H1 (cell line): ENCODE results near the gene PIWIL1. TPM values are rescaled to one million over a fixed set of nuclear protein-coding genes. Genes with fewer than 3 reads are reported as not detected.

Experiments
- CTCF ChIA-PET: fragments of 300-600 bp; sonication (Branson Sonifier 250); formaldehyde crosslinking; loops from one replicate; lab custom pipeline; 2021; ENCODE audit not compliant: partially characterized antibody; lab: Charles Lee
- POLR2A ChIA-PET: fragments of 300-600 bp; sonication (Branson Sonifier 250); formaldehyde crosslinking; loops from one replicate; lab custom pipeline; 2021; ENCODE audit warnings: inconsistent platforms; ENCODE audit not compliant: partially characterized antibody; lab: Charles Lee
- DNase-seq, 2 experiments: peaks; one replicate each; pipeline versions ENCODE4 v3.0.0 to v3.0.0-alpha.2; 2010 to 2022; ENCODE audit warnings: low spot score in 2 of 2, low read depth in 1 of 2, mixed read lengths in 1 of 2
- FAIRE-seq: peaks from 2 replicates; lab custom pipeline; 2011; peaks lifted over from hg19 to GRCh38; lab: Jason Lieb, UNC
- H2AFZ ChIP-seq: 2 replicates; pipeline ENCODE4 v1.8.1; 2012; ENCODE audit warnings: low read length, inconsistent platforms
- H2AK5ac ChIP-seq: 2 replicates; pipeline ENCODE4 v1.6.1; 2013; ENCODE audit warnings: low read depth, low read length
- H2BK120ac ChIP-seq: replicated peaks from 2 replicates; pipeline ENCODE3; 2013; ENCODE audit warnings: low read depth, low read length, inconsistent platforms
- H2BK12ac ChIP-seq: 2 replicates; pipeline ENCODE4 v1.6.1; 2013; ENCODE audit warnings: low read depth, low read length
- H2BK15ac ChIP-seq: 2 replicates; pipeline ENCODE4 v1.6.1; 2013; ENCODE audit warnings: low read length
- H2BK20ac ChIP-seq: 2 replicates; pipeline ENCODE4 v1.6.1; 2013; ENCODE audit warnings: low read length
- H2BK5ac ChIP-seq: 2 replicates; pipeline ENCODE4 v1.6.1; 2013; ENCODE audit warnings: low read depth, low read length
- H3K14ac ChIP-seq: 2 replicates; pipeline ENCODE4 v1.6.1; 2013; ENCODE audit warnings: inconsistent platforms; ENCODE audit not compliant: insufficient read length
- H3K18ac ChIP-seq: 2 replicates; pipeline ENCODE4 v1.6.1; 2013; ENCODE audit warnings: low read length; ENCODE audit errors: extremely low read depth
- H3K23ac ChIP-seq: 2 replicates; pipeline ENCODE4 v1.6.1; 2013; ENCODE audit warnings: inconsistent platforms; ENCODE audit not compliant: insufficient read length
- H3K23me2 ChIP-seq: 2 replicates; pipeline ENCODE4 v1.6.1; 2013; ENCODE audit warnings: low read depth, low read length
- H3K27ac ChIP-seq: 2 replicates; pipeline ENCODE4 v1.6.1; 2011; ENCODE audit warnings: low read depth, low read length, inconsistent platforms
- H3K27me3 ChIP-seq, 4 experiments: replicated peaks in 1 of 4; 1 replicate in 1 of 4; 2 replicates in 3 of 4; pipeline versions ENCODE4 v1.6.1 to v1.8.1; 2011 to 2013; ENCODE audit warnings: low read length in 3 of 4, mild to moderate bottlenecking in 3 of 4, inconsistent platforms in 2 of 4, mixed read lengths in 2 of 4, moderate library complexity in 1 of 4; ENCODE audit not compliant: control insufficient read depth in 3 of 4, insufficient read depth in 3 of 4; ENCODE audit errors: extremely low read depth in 1 of 4
- H3K36me3 ChIP-seq, 4 experiments: 2 replicates each; pipeline versions ENCODE4 v1.6.1 to v1.8.1; 2011 to 2013; ENCODE audit warnings: mild to moderate bottlenecking in 4 of 4, low read length in 3 of 4, moderate library complexity in 2 of 4, control low read depth in 1 of 4, inconsistent platforms in 1 of 4; ENCODE audit not compliant: insufficient read depth in 4 of 4, control insufficient read depth in 2 of 4
- H3K4ac ChIP-seq: replicated peaks from 2 replicates; pipeline ENCODE3; 2013; ENCODE audit warnings: low read length, low read depth, mixed read lengths, inconsistent platforms; ENCODE audit not compliant: insufficient read length
- H3K4me1 ChIP-seq, 4 experiments: replicated peaks in 1 of 4; 1 replicate in 1 of 4; 2 replicates in 3 of 4; pipeline versions ENCODE4 v1.6.1 to v1.8.1; 2011 to 2013; ENCODE audit warnings: low read length in 3 of 4, inconsistent platforms in 2 of 4, mixed read lengths in 1 of 4; ENCODE audit not compliant: insufficient read depth in 4 of 4, control insufficient read depth in 3 of 4
- H3K4me2 ChIP-seq, 2 experiments: 2 replicates each; pipeline versions ENCODE4 v1.6.1 to v1.8.1; 2011 to 2013; ENCODE audit warnings: low read depth in 2 of 2, low read length in 2 of 2, control low read depth in 1 of 2, inconsistent platforms in 1 of 2, mild to moderate bottlenecking in 1 of 2; ENCODE audit not compliant: insufficient read depth in 1 of 2
- H3K4me3 ChIP-seq, 4 experiments: fragments of 200-600, 300-600 bp in 1 of 4; sonication (generic), shearing (Covaris generic), sonication (Bioruptor Twin) in 1 of 4; 2 replicates each; pipeline versions ENCODE4 v1.5.1 to v1.8.1; 2011 to 2016; ENCODE audit warnings: low read length in 4 of 4, low read depth in 3 of 4, control low read depth in 2 of 4, inconsistent platforms in 2 of 4, mild to moderate bottlenecking in 2 of 4, mixed read lengths in 1 of 4, moderate library complexity in 1 of 4; ENCODE audit not compliant: insufficient read depth in 2 of 4; ENCODE audit errors: extremely low read depth in 1 of 4
- H3K56ac ChIP-seq: replicated peaks from 2 replicates; pipeline ENCODE3; 2013; ENCODE audit warnings: low read depth, mild to moderate bottlenecking, mixed read lengths, low read length, inconsistent platforms; ENCODE audit not compliant: insufficient read length
- H3K79me1 ChIP-seq: 2 replicates; pipeline ENCODE4 v1.6.1; 2013; ENCODE audit warnings: low read depth, low read length, control low read depth
- H3K79me2 ChIP-seq, 2 experiments: 2 replicates each; pipeline versions ENCODE4 v1.6.1 to v1.8.1; 2012 to 2013; ENCODE audit warnings: low read length in 2 of 2, mild to moderate bottlenecking in 2 of 2, inconsistent platforms in 1 of 2; ENCODE audit not compliant: insufficient read depth in 2 of 2, control insufficient read depth in 1 of 2
- H3K9ac ChIP-seq, 4 experiments: replicated peaks in 1 of 4; 1 replicate in 1 of 4; 2 replicates in 3 of 4; pipeline versions ENCODE4 v1.6.1 to v1.8.1; 2011 to 2013; ENCODE audit warnings: low read depth in 3 of 4, low read length in 3 of 4, control low read depth in 2 of 4, mild to moderate bottlenecking in 2 of 4, moderate library complexity in 2 of 4, inconsistent platforms in 1 of 4; ENCODE audit errors: extremely low read depth in 1 of 4
- H3K9me3 ChIP-seq, 2 experiments: 2 replicates each; pipeline versions ENCODE4 v1.6.1 to v1.8.1; 2012 to 2013; ENCODE audit warnings: mild to moderate bottlenecking in 2 of 2, moderate library complexity in 2 of 2, control low read depth in 1 of 2, inconsistent platforms in 1 of 2, low read depth in 1 of 2, low read length in 1 of 2, mixed read lengths in 1 of 2; ENCODE audit not compliant: insufficient read depth in 2 of 2
- H4K20me1 ChIP-seq, 2 experiments: replicated peaks in 1 of 2; 2 replicates each; pipeline versions ENCODE3 to v1.8.1; 2011 to 2013; ENCODE audit warnings: inconsistent platforms in 2 of 2, low read length in 2 of 2, mild to moderate bottlenecking in 1 of 2; ENCODE audit not compliant: insufficient read depth in 2 of 2, control insufficient read depth in 1 of 2
- H4K5ac ChIP-seq: 2 replicates; pipeline ENCODE4 v1.6.1; 2013; ENCODE audit warnings: low read length, low read depth, mixed read lengths, inconsistent platforms; ENCODE audit not compliant: insufficient read length
- H4K8ac ChIP-seq: 2 replicates; pipeline ENCODE4 v1.8.0; 2013; ENCODE audit warnings: mild to moderate bottlenecking, moderate library complexity, low read length, inconsistent platforms; ENCODE audit not compliant: insufficient read depth; ENCODE audit errors: extremely low read depth
- H4K91ac ChIP-seq: replicated peaks from 2 replicates; pipeline ENCODE3; 2013; ENCODE audit warnings: low read length, mixed read lengths, inconsistent platforms; ENCODE audit not compliant: insufficient read length
- GTF2F1 ChIP-seq: IDR thresholded peaks from 2 replicates; pipeline ENCODE4 v1.6.1; 2012; ENCODE audit warnings: low read depth, low read length, improper control_type of control experiment, borderline replicate concordance
- WGBS, 2 experiments: shearing (Covaris generic) in 1 of 2; methylation state at CpG; one replicate each; pipeline versions ENCODE4 v1.1.6 to v1.1.7; 2013 to 2015; ENCODE audit warnings: low lambda C conversion rate in 2 of 2, mixed read lengths in 2 of 2, inconsistent platforms in 1 of 2, low coverage in 1 of 2, missing lambda C conversion rate in 1 of 2; ENCODE audit not compliant: insufficient replicate concordance in 2 of 2, insufficient coverage in 1 of 2, insufficient read length in 1 of 2; ENCODE audit errors: extremely low coverage in 1 of 2, missing lambda C conversion rate in 1 of 2; 5-methylcytosine and 5-hydroxymethylcytosine counted together
- polyA plus RNA-seq, 7 experiments: library from polyadenylated mRNA; depleted of rRNA in 3 of 7; stranded (reverse) in 5 of 7; unstranded in 2 of 7; fragments of >200 nt in 5 of 7; fragments of 200-250 nt in 2 of 7; gene quantifications; 1 replicate in 5 of 7; 2 replicates in 1 of 7; 4 replicates in 1 of 7; pipeline versions ENCODE4 v1.2.1 to v1.2.3, GENCODE V29; 2011 to 2013; ENCODE audit warnings: missing spikeins in 2 of 7, mixed read lengths in 2 of 7
- total RNA-seq: library from RNA; stranded (reverse); fragmentation: NEBNext Ultra II Directional; extraction: Animal tissue kit (Norgen Biotek cat#: 25700); gene quantifications from 2 replicates; pipeline ENCODE4 v1.2.1, GENCODE V29; 2021

The PIWIL1 gene
- total and polyA plus RNA-seq, 2 of the 8 experiments (the other 6 are each of a cell fraction or from before 2014, with no cell fraction given) = not detected

DNA sequence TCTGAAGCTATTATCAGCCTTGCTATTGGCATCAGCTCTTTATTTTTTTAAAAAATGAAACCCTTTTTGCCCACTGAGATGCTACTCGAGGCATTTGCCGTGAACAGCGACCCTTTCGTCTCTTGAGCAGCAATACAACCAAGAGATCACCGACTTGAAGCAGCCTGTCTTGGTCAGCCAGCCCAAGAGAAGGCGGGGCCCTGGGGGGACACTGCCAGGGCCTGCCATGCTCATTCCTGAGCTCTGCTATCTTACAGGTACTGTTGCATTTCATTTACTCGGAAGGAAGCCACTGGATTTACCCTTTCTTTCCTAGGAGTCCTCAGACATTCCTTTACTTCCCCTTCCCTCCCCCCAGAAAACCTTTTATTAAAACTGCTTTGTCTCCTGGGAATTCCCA is 16.7 kb downstream of the PIWIL1 start:
- Histone ChIP-seq H3K14ac (no peak overlapping the region), H3K56ac (no peak overlapping the region), H2AK5ac (no peak overlapping the region), H2BK15ac (no peak overlapping the region), H4K5ac (no peak overlapping the region), H3K4me2 (no peak overlapping the region), H3K36me3 (no peaks in the 10 kb centered on the region), H3K79me1 (no peaks in the 10 kb centered on the region), H3K23me2 (no peaks in the 10 kb centered on the region; the same call in 1 of the 2 replicates), H3K23ac (no peak overlapping the region), H3K4me3 (no peak overlapping the region), H3K9ac (no peak overlapping the region), H3K79me2 (no peaks in the 10 kb centered on the region), H3K9me3 (no peaks in the 10 kb centered on the region), H4K20me1 (peaks cover 0 to 2% of the 10 kb centered on the region in 2 experiments), H4K91ac (no peak overlapping the region), H3K4ac (no peak overlapping the region), H3K4me1 (no peaks in the 10 kb centered on the region), H3K18ac (no peak overlapping the region), H2AFZ (no peak overlapping the region), H2BK5ac (no peak overlapping the region), H3K27ac (no peak overlapping the region), H2BK12ac (no peak overlapping the region), H4K8ac (no peak overlapping the region), H2BK20ac (no peak overlapping the region), H3K27me3 (no peaks in the 10 kb centered on the region; a peak in 1 of 7 replicates), H2BK120ac (no peak overlapping the region)
- POLR2A ChIA-PET = no interaction called here
- CTCF ChIA-PET = interaction anchor here (0.9 kb wide), 1 partner anchor 18 kb away, joined by 3 read pairs; no protein-coding TSS in a partner anchor
- 73% methylated on average over 7 of the region's 7 CpGs; no CpG with 5 or more reads in 1 of the 2 experiments for WGBS, 2 experiments
- no peak for FAIRE-seq
- DNase-seq = no peak
- TF ChIP-seq GTF2F1 = no peak
